Fibroblast of lung (primary cell): ENCODE data around the gene KIF18A. TPM values are rescaled to one million over a fixed set of nuclear protein-coding genes. Genes with fewer than 3 reads are reported as not detected.
A peak's percentile ranks its signal among the peaks of the same experiment; 100 is the strongest.

ENCODE experiments used
- DNase-seq, 2 donors: peaks; one replicate each; pipeline versions ENCODE4 v3.0.0 to v3.0.0-alpha.2; 2010; ENCODE audit warnings: low read depth in 2 of 2
- H2AFZ ChIP-seq: 2 replicates; pipeline ENCODE4 v1.5.1; 2012; ENCODE audit warnings: low read length, control low read depth, inconsistent platforms
- H3K27ac ChIP-seq: 2 replicates; pipeline ENCODE4 v1.5.1; 2011; ENCODE audit warnings: low read length, control low read depth; ENCODE audit not compliant: insufficient read depth
- H3K27me3 ChIP-seq: 2 replicates; pipeline ENCODE4 v1.5.1; 2011; ENCODE audit warnings: mild to moderate bottlenecking, low read length; ENCODE audit not compliant: control insufficient read depth, insufficient read depth
- H3K36me3 ChIP-seq: 2 replicates; pipeline ENCODE4 v1.5.1; 2011; ENCODE audit warnings: low read length; ENCODE audit not compliant: control insufficient read depth, insufficient read depth
- H3K4me1 ChIP-seq: 2 replicates; pipeline ENCODE4 v1.5.1; 2011; ENCODE audit warnings: low read length; ENCODE audit not compliant: control insufficient read depth, insufficient read depth; ENCODE audit errors: extremely low read depth
- H3K4me2 ChIP-seq: 2 replicates; pipeline ENCODE4 v1.5.1; 2011; ENCODE audit warnings: low read length, control low read depth; ENCODE audit not compliant: insufficient read depth; ENCODE audit errors: extremely low read depth
- H3K4me3 ChIP-seq, 4 experiments: fragments of 200-600 bp in 1 of 4; sonication (generic) in 1 of 4; replicated peaks in 1 of 4; 2 replicates each; pipeline ENCODE4 v1.5.1; 2011 to 2016; ENCODE audit warnings: low read length in 4 of 4, low read depth in 3 of 4, mild to moderate bottlenecking in 3 of 4, control low read depth in 2 of 4, inconsistent platforms in 1 of 4, mixed read lengths in 1 of 4; ENCODE audit not compliant: insufficient read depth in 1 of 4; ENCODE audit errors: control extremely low read depth in 1 of 4
- H3K79me2 ChIP-seq: 2 replicates; pipeline ENCODE4 v1.5.1; 2012; ENCODE audit warnings: mild to moderate bottlenecking, low read length, inconsistent platforms; ENCODE audit not compliant: control insufficient read depth, insufficient read depth
- H3K9ac ChIP-seq: 2 replicates; pipeline ENCODE4 v1.5.1; 2011; ENCODE audit warnings: mild to moderate bottlenecking, low read length, control low read depth; ENCODE audit not compliant: insufficient read depth
- H3K9me3 ChIP-seq: 2 replicates; pipeline ENCODE4 v1.5.1; 2012; ENCODE audit warnings: low read depth, low read length; ENCODE audit not compliant: control insufficient read depth, insufficient read depth
- H4K20me1 ChIP-seq: 2 replicates; pipeline ENCODE4 v1.5.1; 2011; ENCODE audit warnings: low read length; ENCODE audit not compliant: control insufficient read depth, insufficient read depth; ENCODE audit errors: extremely low read depth
- CTCF ChIP-seq, 2 donors: IDR thresholded peaks in 1 of 2; conservative IDR thresholded peaks in 1 of 2; 1 replicate in 1 of 2; 2 replicates in 1 of 2; pipeline ENCODE4 v1.5.1; 2011 to 2012; ENCODE audit warnings: low read length in 2 of 2, control low read depth in 1 of 2, inconsistent platforms in 1 of 2, low read depth in 1 of 2, mild to moderate bottlenecking in 1 of 2
- EZH2 ChIP-seq: IDR thresholded peaks from 2 replicates; pipeline ENCODE4 v1.5.1; 2012; ENCODE audit warnings: low read length, control low read depth, mild to moderate bottlenecking; ENCODE audit errors: missing control alignments
- polyA plus RNA-seq, 2 donors: library from polyadenylated mRNA; depleted of rRNA in 1 of 2; stranded (reverse) in 1 of 2; unstranded in 1 of 2; fragments of >200 nt; gene quantifications; 2 replicates each; pipeline ENCODE4 v1.2.1, GENCODE V29; 2011 to 2012; ENCODE audit warnings: missing spikeins in 1 of 2
- total RNA-seq: library from RNA; depleted of rRNA; stranded (reverse); fragments of >200 nt; gene quantifications from 2 replicates; pipeline ENCODE4 v1.2.1, GENCODE V29; 2014

The KIF18A gene
- total and polyA plus RNA-seq, 2 donors (not counting 1 experiment from before 2014, with no cell fraction given), result 5.8 to 12.6 TPM

- peaks cover 5% of the 10 kb centered on the region for H3K4me1 ChIP-seq
- DNase-seq, result peak in 1 of 2 donors; percentile 63
- H3K4me3 ChIP-seq, result no peak overlapping the region
- H3K27ac ChIP-seq, result no peak overlapping the region
- H3K36me3 ChIP-seq, result peaks cover 2% of the 10 kb centered on the region
- H3K27me3 ChIP-seq, result no peaks in the 10 kb centered on the region
- H4K20me1 ChIP-seq, result no peaks in the 10 kb centered on the region
- no peaks in the 10 kb centered on the region for H3K9me3 ChIP-seq
- H3K79me2 ChIP-seq, result no peaks in the 10 kb centered on the region
- peak overlapping the region; percentile 9 for H3K4me2 ChIP-seq
- TF ChIP-seq EZH2 (no peak), CTCF (conservative IDR thresholded peaks at IDR 0.05 in 1 of 2, IDR thresholded peaks at IDR 0.05 in 1 of 2; ENCODE audit: low read depth in 1 of 2, low read length in 2 of 2) (no peak)
- no peak overlapping the region for H3K9ac ChIP-seq
- no peak overlapping the region for H2AFZ ChIP-seq
Measured at GRCh38 chr11:28132548-28132947, 24.6 kb upstream of the KIF18A start.

- no peaks in the 10 kb centered on the region for H3K9me3 ChIP-seq
- no peak overlapping the region for H3K4me3 ChIP-seq
- peak; percentile 69 to 84 for DNase-seq
- no peaks in the 10 kb centered on the region for H4K20me1 ChIP-seq
- no peaks in the 10 kb centered on the region for H3K36me3 ChIP-seq
- no peak overlapping the region for H3K9ac ChIP-seq
- H3K4me2 ChIP-seq, result peak overlapping the region; percentile 23
- H2AFZ ChIP-seq, result no peak overlapping the region
- H3K79me2 ChIP-seq, result peaks cover 2% of the 10 kb centered on the region
- TF ChIP-seq EZH2, result no peak
- no peaks in the 10 kb centered on the region for H3K4me1 ChIP-seq
- H3K27ac ChIP-seq, result peak overlapping the region; percentile 22
- no peaks in the 10 kb centered on the region for H3K27me3 ChIP-seq
Measured at GRCh38 chr11:28123151-28123581, 15.2 kb upstream of the KIF18A start.

DNA sequence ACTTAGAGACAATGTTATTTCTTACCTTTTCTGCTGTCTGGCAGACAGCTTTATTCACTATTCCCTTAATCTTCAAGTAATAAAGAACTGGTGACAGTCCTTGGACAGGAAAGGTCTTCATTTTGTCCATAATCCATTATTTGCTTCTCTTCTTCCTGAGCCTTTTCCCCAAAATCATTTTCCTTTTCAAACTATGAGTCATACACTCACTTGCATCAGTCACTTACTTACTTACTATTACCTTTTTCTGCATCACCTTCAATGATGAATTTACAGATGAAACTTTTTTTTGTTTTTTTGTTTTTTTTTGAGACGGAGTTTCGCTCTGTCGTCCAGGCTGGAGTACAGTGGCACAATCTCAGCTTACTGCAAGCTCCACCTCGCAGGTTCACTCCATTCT is 9.8 kb upstream of the KIF18A start:
- Histone ChIP-seq H3K4me2 (no peak overlapping the region), H3K27me3 (no peaks in the 10 kb centered on the region), H3K9me3 (no peaks in the 10 kb centered on the region), H2AFZ (no peak overlapping the region), H3K27ac (no peak overlapping the region), H3K79me2 (peaks cover 5% of the 10 kb centered on the region), H3K4me3 (no peak overlapping the region), H3K36me3 (no peaks in the 10 kb centered on the region), H3K9ac (no peak overlapping the region), H4K20me1 (no peaks in the 10 kb centered on the region), H3K4me1 (no peaks in the 10 kb centered on the region)
- TF ChIP-seq EZH2, result no peak
- no peak for TF ChIP-seq CTCF (conservative IDR thresholded peaks at IDR 0.05 in 1 of 2, IDR thresholded peaks at IDR 0.05 in 1 of 2; ENCODE audit: low read depth in 1 of 2, low read length in 2 of 2)
- no peak for DNase-seq
